H1 (cell line): Measurements from ENCODE around the gene HDAC9.

Experiments used
- CHD2 ChIP-seq: IDR thresholded peaks from 2 replicates; pipeline ENCODE4 v1.6.1; 2012; ENCODE audit warnings: low read length, improper control_type of control experiment
- CTBP2 ChIP-seq: IDR thresholded peaks from 2 replicates; pipeline ENCODE4 v1.7.0; 2011; ENCODE audit warnings: borderline replicate concordance, mild to moderate bottlenecking, moderate library complexity, mixed read lengths, low read length; ENCODE audit not compliant: insufficient read depth, insufficient read length
- EP300 ChIP-seq, 2 experiments: IDR thresholded peaks; 1 replicate in 1 of 2; 2 replicates in 1 of 2; pipeline ENCODE4 v1.6.1; 2011 to 2012; ENCODE audit warnings: low read depth in 2 of 2, low read length in 2 of 2, mild to moderate bottlenecking in 2 of 2, borderline replicate concordance in 1 of 2, inconsistent platforms in 1 of 2, moderate library complexity in 1 of 2
- EZH2 ChIP-seq: fragments of 200-600 bp; sonication (generic); IDR thresholded peaks from 2 replicates; pipeline ENCODE4 v1.7.1; 2012; ENCODE audit warnings: low read depth, mild to moderate bottlenecking, moderate library complexity, low read length, inconsistent platforms; ENCODE audit not compliant: severe bottlenecking
- FOSL1 ChIP-seq: IDR thresholded peaks from 2 replicates; pipeline ENCODE4 v1.6.1; 2011; ENCODE audit warnings: mild to moderate bottlenecking, low read depth, low read length, moderate library complexity; ENCODE audit not compliant: insufficient read depth
- HDAC2 ChIP-seq, 2 experiments: fragments of 300-600 bp in 1 of 2; sonication (generic) in 1 of 2; IDR thresholded peaks; 2 replicates each; pipeline ENCODE4 v1.6.1; 2011 to 2012; ENCODE audit warnings: low read depth in 2 of 2, low read length in 2 of 2, mild to moderate bottlenecking in 2 of 2, moderate library complexity in 2 of 2, borderline replicate concordance in 1 of 2, inconsistent platforms in 1 of 2
- JUN ChIP-seq: IDR thresholded peaks from 2 replicates; pipeline ENCODE4 v1.6.1; 2011; ENCODE audit warnings: low read depth, mild to moderate bottlenecking, improper control_type of control experiment, low read length
- MAFK ChIP-seq: IDR thresholded peaks from 2 replicates; pipeline ENCODE4 v1.6.1; 2012; ENCODE audit warnings: low read depth, mild to moderate bottlenecking, improper control_type of control experiment, low read length
- RXRA ChIP-seq: IDR thresholded peaks from 2 replicates; pipeline ENCODE4 v1.6.1; 2011; ENCODE audit warnings: low read depth, mild to moderate bottlenecking, low read length, moderate library complexity; ENCODE audit not compliant: insufficient read depth
- TF ChIP-seq, protein P1 (sequence below), 3 experiments: IDR thresholded peaks; 1 replicate in 2 of 3; 2 replicates in 1 of 3; pipeline versions ENCODE4 v1.5.1 to v1.6.1; 2011; ENCODE audit warnings: low read length in 3 of 3, mild to moderate bottlenecking in 3 of 3, inconsistent platforms in 2 of 3, low read depth in 1 of 3, moderate library complexity in 1 of 3; ENCODE audit not compliant: insufficient read depth in 1 of 3; ENCODE audit errors: control extremely low read depth in 1 of 3

DNA sequence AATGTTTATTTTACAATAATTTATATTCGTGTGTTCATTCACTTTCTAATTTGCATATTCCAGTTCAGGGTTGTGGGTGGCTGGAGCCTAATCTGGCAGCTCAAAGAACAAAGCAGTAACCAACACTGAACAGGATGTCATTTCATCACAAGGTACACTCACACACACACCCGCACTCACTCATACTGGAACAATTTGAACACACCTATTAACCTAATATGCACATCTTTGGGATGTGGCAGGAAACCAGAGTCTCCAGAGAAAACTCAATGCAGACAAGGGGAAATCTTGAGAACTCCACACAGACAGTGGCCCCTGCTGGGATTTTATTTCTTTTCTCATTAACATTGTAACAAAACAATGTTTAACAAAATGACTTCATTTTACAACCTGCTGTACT is 524.5 kb downstream of the HDAC9 start:
- TF ChIP-seq EP300 (IDR thresholded peaks at IDR 0.05; ENCODE audit: borderline replicate concordance in 1 of 2, low read depth in 2 of 2, low read length in 2 of 2) (no peak), CTBP2 (no peak), HDAC2 (IDR thresholded peaks at IDR 0.05; ENCODE audit: borderline replicate concordance in 1 of 2, low read depth in 2 of 2, low read length in 2 of 2) (no peak), EZH2 (no peak), MAFK (no peak), CHD2 (no peak), RXRA (no peak), JUN (no peak), FOSL1 (no peak)
- TF ChIP-seq, protein P1, sequence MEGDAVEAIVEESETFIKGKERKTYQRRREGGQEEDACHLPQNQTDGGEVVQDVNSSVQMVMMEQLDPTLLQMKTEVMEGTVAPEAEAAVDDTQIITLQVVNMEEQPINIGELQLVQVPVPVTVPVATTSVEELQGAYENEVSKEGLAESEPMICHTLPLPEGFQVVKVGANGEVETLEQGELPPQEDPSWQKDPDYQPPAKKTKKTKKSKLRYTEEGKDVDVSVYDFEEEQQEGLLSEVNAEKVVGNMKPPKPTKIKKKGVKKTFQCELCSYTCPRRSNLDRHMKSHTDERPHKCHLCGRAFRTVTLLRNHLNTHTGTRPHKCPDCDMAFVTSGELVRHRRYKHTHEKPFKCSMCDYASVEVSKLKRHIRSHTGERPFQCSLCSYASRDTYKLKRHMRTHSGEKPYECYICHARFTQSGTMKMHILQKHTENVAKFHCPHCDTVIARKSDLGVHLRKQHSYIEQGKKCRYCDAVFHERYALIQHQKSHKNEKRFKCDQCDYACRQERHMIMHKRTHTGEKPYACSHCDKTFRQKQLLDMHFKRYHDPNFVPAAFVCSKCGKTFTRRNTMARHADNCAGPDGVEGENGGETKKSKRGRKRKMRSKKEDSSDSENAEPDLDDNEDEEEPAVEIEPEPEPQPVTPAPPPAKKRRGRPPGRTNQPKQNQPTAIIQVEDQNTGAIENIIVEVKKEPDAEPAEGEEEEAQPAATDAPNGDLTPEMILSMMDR (IDR thresholded peaks at IDR 0.05; ENCODE audit: control extremely low read depth in 1 of 3, insufficient read depth in 1 of 3, low read depth in 1 of 3, low read length in 3 of 3) = no peak
